Measurements from ENCODE around the gene KASH5. TPM values are rescaled to one million over a fixed set of nuclear protein-coding genes. Genes with fewer than 3 reads are reported as not detected.

KASH5 gene
- total and polyA plus RNA-seq, 2 of the 13 experiments (the other 11 are each of a cell fraction or from before 2014, with no cell fraction given) = not detected

DNA sequence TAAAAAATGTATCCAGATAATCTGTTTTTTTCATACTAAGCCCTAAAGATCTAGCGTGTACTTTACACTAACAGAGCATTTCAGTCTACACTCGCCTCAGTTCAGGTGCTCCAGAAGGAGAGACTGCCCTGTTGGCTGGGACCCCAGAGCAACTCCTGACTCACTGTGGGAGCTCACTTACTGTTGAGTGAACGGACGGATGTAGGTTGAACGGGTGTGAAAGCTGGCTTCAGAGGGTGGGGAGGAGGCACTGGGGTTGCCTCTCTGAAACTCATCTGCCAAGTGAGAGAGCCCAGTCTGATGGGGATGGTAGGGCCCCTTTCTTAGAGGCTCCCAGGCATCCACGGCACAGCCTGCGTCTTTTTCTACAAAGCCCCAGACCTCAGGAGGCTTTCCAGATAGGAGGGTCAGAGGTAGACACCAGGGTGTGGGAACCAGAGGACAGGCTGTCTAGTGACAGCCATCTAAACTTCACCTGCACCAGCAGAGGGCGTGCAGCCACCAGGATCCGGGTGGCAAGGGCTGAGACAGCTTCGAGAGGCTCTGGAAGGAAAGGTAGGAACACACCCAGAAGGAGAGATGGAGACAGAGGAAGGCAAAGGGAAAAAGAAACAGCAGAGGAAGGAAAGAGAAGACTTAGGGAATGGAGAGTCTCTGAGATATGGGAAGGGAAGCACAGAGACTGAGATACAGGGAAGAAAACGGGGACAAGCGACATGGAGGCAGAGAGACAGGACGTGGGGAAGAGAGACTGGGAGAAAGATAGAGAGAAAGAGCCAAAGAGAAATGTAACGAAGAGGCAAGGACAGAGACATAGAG, 3.7 kb downstream of the KASH5 start (continued):
- no peak for TF ChIP-seq ZNF746 (CRISPR knock-in tag; IDR thresholded peaks at IDR 0.05)
- no peak for TF ChIP-seq ZNF672 (CRISPR knock-in tag; IDR thresholded peaks at IDR 0.05)
- TF ChIP-seq SMAD9 (CRISPR knock-in tag; IDR thresholded peaks at IDR 0.05) = no peak
- no peak for TF ChIP-seq RFX1 (IDR thresholded peaks at IDR 0.05)
- no peak for TF ChIP-seq STAT5B (CRISPR knock-in tag; IDR thresholded peaks at IDR 0.05)
- TF ChIP-seq IRF2 (CRISPR knock-in tag; IDR thresholded peaks at IDR 0.05) = no peak
- TF ChIP-seq, protein P1, sequence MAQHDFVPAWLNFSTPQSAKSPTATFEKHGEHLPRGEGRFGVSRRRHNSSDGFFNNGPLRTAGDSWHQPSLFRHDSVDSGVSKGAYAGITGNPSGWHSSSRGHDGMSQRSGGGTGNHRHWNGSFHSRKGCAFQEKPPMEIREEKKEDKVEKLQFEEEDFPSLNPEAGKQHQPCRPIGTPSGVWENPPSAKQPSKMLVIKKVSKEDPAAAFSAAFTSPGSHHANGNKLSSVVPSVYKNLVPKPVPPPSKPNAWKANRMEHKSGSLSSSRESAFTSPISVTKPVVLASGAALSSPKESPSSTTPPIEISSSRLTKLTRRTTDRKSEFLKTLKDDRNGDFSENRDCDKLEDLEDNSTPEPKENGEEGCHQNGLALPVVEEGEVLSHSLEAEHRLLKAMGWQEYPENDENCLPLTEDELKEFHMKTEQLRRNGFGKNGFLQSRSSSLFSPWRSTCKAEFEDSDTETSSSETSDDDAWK (CRISPR knock-in tag; IDR thresholded peaks at IDR 0.05) = no peak
- no peak for TF ChIP-seq ATF1 (CRISPR knock-in tag; IDR thresholded peaks at IDR 0.05)
- no peak for TF ChIP-seq ZNF772 (CRISPR knock-in tag; IDR thresholded peaks at IDR 0.05)
- TF ChIP-seq TMF1 (CRISPR knock-in tag; IDR thresholded peaks at IDR 0.05; ENCODE audit: low read depth) = no peak
- no peak for TF ChIP-seq ZNF572 (CRISPR knock-in tag; IDR thresholded peaks at IDR 0.05)
- no peak for TF ChIP-seq KDM4B (CRISPR knock-in tag; IDR thresholded peaks at IDR 0.05)
- no peak for TF ChIP-seq ZNF101 (CRISPR knock-in tag; IDR thresholded peaks at IDR 0.05; ENCODE audit: borderline replicate concordance, low read depth)
- no peak for TF ChIP-seq ZNF678 (CRISPR knock-in tag; IDR thresholded peaks at IDR 0.05)
- 0 out of 2 replicates have a peak, but pooled peaks have one; percentile 17 for TF ChIP-seq SAP130 (CRISPR knock-in tag; IDR thresholded peaks at IDR 0.05; ENCODE audit: low read depth)
- TF ChIP-seq ZNF761 (CRISPR knock-in tag; conservative IDR thresholded peaks at IDR 0.05) = no peak
- no peak for TF ChIP-seq ZNF326 (CRISPR knock-in tag; IDR thresholded peaks at IDR 0.05; ENCODE audit: borderline replicate concordance)
- TF ChIP-seq, protein P2, sequence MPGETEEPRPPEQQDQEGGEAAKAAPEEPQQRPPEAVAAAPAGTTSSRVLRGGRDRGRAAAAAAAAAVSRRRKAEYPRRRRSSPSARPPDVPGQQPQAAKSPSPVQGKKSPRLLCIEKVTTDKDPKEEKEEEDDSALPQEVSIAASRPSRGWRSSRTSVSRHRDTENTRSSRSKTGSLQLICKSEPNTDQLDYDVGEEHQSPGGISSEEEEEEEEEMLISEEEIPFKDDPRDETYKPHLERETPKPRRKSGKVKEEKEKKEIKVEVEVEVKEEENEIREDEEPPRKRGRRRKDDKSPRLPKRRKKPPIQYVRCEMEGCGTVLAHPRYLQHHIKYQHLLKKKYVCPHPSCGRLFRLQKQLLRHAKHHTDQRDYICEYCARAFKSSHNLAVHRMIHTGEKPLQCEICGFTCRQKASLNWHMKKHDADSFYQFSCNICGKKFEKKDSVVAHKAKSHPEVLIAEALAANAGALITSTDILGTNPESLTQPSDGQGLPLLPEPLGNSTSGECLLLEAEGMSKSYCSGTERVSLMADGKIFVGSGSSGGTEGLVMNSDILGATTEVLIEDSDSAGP (CRISPR knock-in tag; IDR thresholded peaks at IDR 0.05; ENCODE audit: borderline replicate concordance) = no peak
- no peak for TF ChIP-seq SRSF1 (optimal IDR thresholded peaks at IDR 0.05; ENCODE audit: low read depth, low read length)
- TF ChIP-seq, protein P3, sequence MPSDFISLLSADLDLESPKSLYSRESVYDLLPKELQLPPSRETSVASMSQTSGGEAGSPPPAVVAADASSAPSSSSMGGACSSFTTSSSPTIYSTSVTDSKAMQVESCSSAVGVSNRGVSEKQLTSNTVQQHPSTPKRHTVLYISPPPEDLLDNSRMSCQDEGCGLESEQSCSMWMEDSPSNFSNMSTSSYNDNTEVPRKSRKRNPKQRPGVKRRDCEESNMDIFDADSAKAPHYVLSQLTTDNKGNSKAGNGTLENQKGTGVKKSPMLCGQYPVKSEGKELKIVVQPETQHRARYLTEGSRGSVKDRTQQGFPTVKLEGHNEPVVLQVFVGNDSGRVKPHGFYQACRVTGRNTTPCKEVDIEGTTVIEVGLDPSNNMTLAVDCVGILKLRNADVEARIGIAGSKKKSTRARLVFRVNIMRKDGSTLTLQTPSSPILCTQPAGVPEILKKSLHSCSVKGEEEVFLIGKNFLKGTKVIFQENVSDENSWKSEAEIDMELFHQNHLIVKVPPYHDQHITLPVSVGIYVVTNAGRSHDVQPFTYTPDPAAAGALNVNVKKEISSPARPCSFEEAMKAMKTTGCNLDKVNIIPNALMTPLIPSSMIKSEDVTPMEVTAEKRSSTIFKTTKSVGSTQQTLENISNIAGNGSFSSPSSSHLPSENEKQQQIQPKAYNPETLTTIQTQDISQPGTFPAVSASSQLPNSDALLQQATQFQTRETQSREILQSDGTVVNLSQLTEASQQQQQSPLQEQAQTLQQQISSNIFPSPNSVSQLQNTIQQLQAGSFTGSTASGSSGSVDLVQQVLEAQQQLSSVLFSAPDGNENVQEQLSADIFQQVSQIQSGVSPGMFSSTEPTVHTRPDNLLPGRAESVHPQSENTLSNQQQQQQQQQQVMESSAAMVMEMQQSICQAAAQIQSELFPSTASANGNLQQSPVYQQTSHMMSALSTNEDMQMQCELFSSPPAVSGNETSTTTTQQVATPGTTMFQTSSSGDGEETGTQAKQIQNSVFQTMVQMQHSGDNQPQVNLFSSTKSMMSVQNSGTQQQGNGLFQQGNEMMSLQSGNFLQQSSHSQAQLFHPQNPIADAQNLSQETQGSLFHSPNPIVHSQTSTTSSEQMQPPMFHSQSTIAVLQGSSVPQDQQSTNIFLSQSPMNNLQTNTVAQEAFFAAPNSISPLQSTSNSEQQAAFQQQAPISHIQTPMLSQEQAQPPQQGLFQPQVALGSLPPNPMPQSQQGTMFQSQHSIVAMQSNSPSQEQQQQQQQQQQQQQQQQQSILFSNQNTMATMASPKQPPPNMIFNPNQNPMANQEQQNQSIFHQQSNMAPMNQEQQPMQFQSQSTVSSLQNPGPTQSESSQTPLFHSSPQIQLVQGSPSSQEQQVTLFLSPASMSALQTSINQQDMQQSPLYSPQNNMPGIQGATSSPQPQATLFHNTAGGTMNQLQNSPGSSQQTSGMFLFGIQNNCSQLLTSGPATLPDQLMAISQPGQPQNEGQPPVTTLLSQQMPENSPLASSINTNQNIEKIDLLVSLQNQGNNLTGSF (CRISPR knock-in tag; IDR thresholded peaks at IDR 0.05) = no peak
- no peak for TF ChIP-seq ZNF614 (CRISPR knock-in tag; IDR thresholded peaks at IDR 0.05; ENCODE audit: borderline replicate concordance)
- TF ChIP-seq SRSF9 (IDR thresholded peaks at IDR 0.05; ENCODE audit: borderline replicate concordance, insufficient read depth, low read depth, low read length, poor library complexity, severe bottlenecking) = no peak
- TF ChIP-seq ZFY (CRISPR knock-in tag; IDR thresholded peaks at IDR 0.05) = 0 out of 2 replicates have a peak, but pooled peaks have one; percentile 22
- no peak for TF ChIP-seq ZNF703 (CRISPR knock-in tag; IDR thresholded peaks at IDR 0.05; ENCODE audit: borderline replicate concordance)

Data from HepG2 (cell line).